Osteocyte (in vitro differentiated cells): Measurements from ENCODE around the gene NLE1. TPM values are rescaled to one million over a fixed set of nuclear protein-coding genes. Genes with fewer than 3 reads are reported as not detected.
A peak's percentile ranks its signal among the peaks of the same experiment; 100 is the strongest.

Source experiments
- DNase-seq: peaks from one replicate; pipeline ENCODE4 v3.0.0; 2021; ENCODE audit warnings: mixed read lengths; ENCODE audit not compliant: unreplicated experiment; ENCODE audit errors: extremely low spot score
- H3K27ac Mint-ChIP-seq: one replicate; pipeline ENCODE4 v1.8.0; 2021; ENCODE audit warnings: mild to moderate bottlenecking, mixed read lengths; ENCODE audit not compliant: unreplicated experiment
- H3K27me3 Mint-ChIP-seq: one replicate; pipeline ENCODE4 v1.8.0; 2021; ENCODE audit warnings: mixed read lengths; ENCODE audit not compliant: unreplicated experiment
- H3K36me3 Mint-ChIP-seq: one replicate; pipeline ENCODE4 v1.8.0; 2021; ENCODE audit warnings: mixed read lengths; ENCODE audit not compliant: unreplicated experiment
- H3K4me1 Mint-ChIP-seq: one replicate; pipeline ENCODE4 v1.8.0; 2021; ENCODE audit warnings: mixed read lengths; ENCODE audit not compliant: unreplicated experiment
- H3K4me3 Mint-ChIP-seq: one replicate; pipeline ENCODE4 v1.8.0; 2021; ENCODE audit warnings: mild to moderate bottlenecking, moderate library complexity, mixed read lengths; ENCODE audit not compliant: unreplicated experiment
- H3K9me3 Mint-ChIP-seq: one replicate; pipeline ENCODE4 v1.8.0; 2021; ENCODE audit warnings: mixed read lengths; ENCODE audit not compliant: unreplicated experiment
- CTCF ChIP-seq: fragments of 200-600 bp; sonication (generic); IDR thresholded peaks from 2 replicates; pipeline ENCODE4 v1.5.0; 2021; ENCODE audit warnings: antibody characterized with exemption, mild to moderate bottlenecking, moderate library complexity
- total RNA-seq: library from RNA; stranded (reverse); gene quantifications from 2 replicates; pipeline ENCODE4 v1.2.1, GENCODE V29; 2021

NLE1 gene
- total RNA-seq, 1 donor from 2014 or later, result 10.7 TPM

- Mint-ChIP-seq H3K27ac (no peak overlapping the region), H3K36me3 (peaks cover 11% of the 10 kb centered on the region), H3K27me3 (no peaks in the 10 kb centered on the region), H3K4me3 (no peak overlapping the region), H3K4me1 (peaks cover 8% of the 10 kb centered on the region), H3K9me3 (no peaks in the 10 kb centered on the region)
- TF ChIP-seq CTCF, result no peak
- no peak for DNase-seq
These were observed 12.1 kb downstream of the NLE1 start for GRCh38 chr17:35129973-35130351.

- H3K4me1 Mint-ChIP-seq, result peaks cover 8% of the 10 kb centered on the region
- no peak overlapping the region for H3K4me3 Mint-ChIP-seq
- no peak for TF ChIP-seq CTCF
- H3K27ac Mint-ChIP-seq, result no peak overlapping the region
- DNase-seq, result no peak
- no peaks in the 10 kb centered on the region for H3K27me3 Mint-ChIP-seq
- H3K36me3 Mint-ChIP-seq, result peaks cover 11% of the 10 kb centered on the region
- H3K9me3 Mint-ChIP-seq, result no peaks in the 10 kb centered on the region
These were observed 12.7 kb downstream of the NLE1 start for GRCh38 chr17:35129154-35129972.

- no peaks in the 10 kb centered on the region for H3K9me3 Mint-ChIP-seq
- no peak for DNase-seq
- H3K27ac Mint-ChIP-seq, result no peak overlapping the region
- peaks cover 8% of the 10 kb centered on the region for H3K4me1 Mint-ChIP-seq
- peaks cover 3% of the 10 kb centered on the region for H3K36me3 Mint-ChIP-seq
- H3K4me3 Mint-ChIP-seq, result no peak overlapping the region
- no peaks in the 10 kb centered on the region for H3K27me3 Mint-ChIP-seq
- no peak for TF ChIP-seq CTCF
These were observed 14.2 kb downstream of the NLE1 start for GRCh38 chr17:35127751-35128514.

- Mint-ChIP-seq H3K9me3 (no peaks in the 10 kb centered on the region), H3K27me3 (no peaks in the 10 kb centered on the region), H3K4me3 (peak within 1 kb of the TSS; percentile 5), H3K4me1 (peaks cover 26% of the 10 kb centered on the region), H3K36me3 (no peaks in the 10 kb centered on the region), H3K27ac (no peak within 1 kb of the TSS)
- no peak for DNase-seq
- TF ChIP-seq CTCF, result no peak
These were observed 20.8 kb downstream of the NLE1 start, which contains the start of gene FNDC8 for GRCh38 chr17:35121315-35121714. FNDC8 (plus strand) TSS chr17:35121615; CDS start chr17:35121694, 79 bp downstream.
